Right lobe of liver (tissue), 4 donors: ENCODE results near the gene INSYN2A.

ENCODE experiments used
- POLR2A ChIP-seq: fragments of 450-650 bp; IDR thresholded peaks from one replicate; pipeline ENCODE4 v1.6.1; 2017; ENCODE audit warnings: antibody characterized with exemption, mild to moderate bottlenecking
- TF ChIP-seq, protein P1 (sequence below), 4 donors: fragments of 200-600 bp in 3 of 4; fragments of 450-650 bp in 1 of 4; IDR thresholded peaks; one replicate each; pipeline versions ENCODE4 v1.5.1 to v1.8.0; 2016 to 2022; ENCODE audit warnings: antibody characterized with exemption in 4 of 4, mild to moderate bottlenecking in 2 of 4
- donor health status: DM: no; HTN: no; CAD: no.
- donor health status: DM: no; HTN: no; CAD: no.
- donor health status: DM: no; HTN: yes; CAD: no.

DNA sequence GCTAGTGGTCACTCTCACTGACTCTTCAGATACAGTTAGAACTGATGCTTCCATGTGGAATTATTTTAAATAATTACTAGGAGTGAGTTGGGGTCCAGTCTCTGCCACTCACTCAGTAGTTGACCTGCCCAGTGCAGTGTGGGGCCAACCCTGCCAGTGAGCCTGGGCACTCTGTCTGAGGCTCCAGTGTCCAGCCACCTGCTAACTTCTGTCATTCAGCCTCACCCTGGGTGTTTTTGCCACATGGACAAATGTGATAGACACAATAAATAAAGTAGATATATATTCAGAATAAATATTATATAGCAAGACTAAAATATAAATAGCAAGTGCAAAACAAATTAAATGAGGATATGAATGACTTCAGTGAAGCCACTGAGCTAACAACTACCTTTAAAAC lies 7.2 kb downstream of the INSYN2A start:
- no peak for TF ChIP-seq POLR2A
- TF ChIP-seq, protein P1, sequence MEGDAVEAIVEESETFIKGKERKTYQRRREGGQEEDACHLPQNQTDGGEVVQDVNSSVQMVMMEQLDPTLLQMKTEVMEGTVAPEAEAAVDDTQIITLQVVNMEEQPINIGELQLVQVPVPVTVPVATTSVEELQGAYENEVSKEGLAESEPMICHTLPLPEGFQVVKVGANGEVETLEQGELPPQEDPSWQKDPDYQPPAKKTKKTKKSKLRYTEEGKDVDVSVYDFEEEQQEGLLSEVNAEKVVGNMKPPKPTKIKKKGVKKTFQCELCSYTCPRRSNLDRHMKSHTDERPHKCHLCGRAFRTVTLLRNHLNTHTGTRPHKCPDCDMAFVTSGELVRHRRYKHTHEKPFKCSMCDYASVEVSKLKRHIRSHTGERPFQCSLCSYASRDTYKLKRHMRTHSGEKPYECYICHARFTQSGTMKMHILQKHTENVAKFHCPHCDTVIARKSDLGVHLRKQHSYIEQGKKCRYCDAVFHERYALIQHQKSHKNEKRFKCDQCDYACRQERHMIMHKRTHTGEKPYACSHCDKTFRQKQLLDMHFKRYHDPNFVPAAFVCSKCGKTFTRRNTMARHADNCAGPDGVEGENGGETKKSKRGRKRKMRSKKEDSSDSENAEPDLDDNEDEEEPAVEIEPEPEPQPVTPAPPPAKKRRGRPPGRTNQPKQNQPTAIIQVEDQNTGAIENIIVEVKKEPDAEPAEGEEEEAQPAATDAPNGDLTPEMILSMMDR (IDR thresholded peaks at IDR 0.05) = no peak
